ENCODE data around the gene FARP1. TPM values are rescaled to one million over a fixed set of nuclear protein-coding genes. Genes with fewer than 3 reads are reported as not detected.

FARP1 gene
- total and polyA plus RNA-seq, 2 of the 8 experiments (the other 6 are each of a cell fraction or from before 2014, with no cell fraction given): 24.7 to 104 TPM

DNA sequence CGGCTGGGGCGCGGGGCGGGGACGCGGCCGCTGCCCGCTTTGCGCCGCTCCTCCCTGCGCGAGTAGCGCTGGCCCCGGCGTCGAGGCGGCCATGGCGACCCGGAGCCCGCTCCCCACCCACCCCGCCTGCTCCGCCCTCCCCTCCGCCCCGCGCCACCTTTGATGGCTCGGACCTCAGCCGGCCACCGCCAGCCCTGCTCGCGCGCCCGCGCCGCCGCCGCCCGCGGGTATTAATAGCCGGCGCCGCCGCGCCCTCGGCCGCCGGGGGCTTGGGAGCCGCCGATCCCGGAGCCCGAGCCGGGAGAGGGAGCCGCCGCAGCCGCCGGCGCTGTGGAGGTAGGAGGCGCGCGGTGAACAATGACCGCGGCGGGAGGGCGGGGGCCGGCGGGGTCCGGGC is 261 bp downstream of the FARP1 start:
- no peak overlapping the region for H2AFZ ChIP-seq (ENCODE audit: low read length)
- peaks cover 0 to 42% of the 10 kb centered on the region in 2 experiments; a peak in 2 of 4 replicates for H3K79me2 ChIP-seq (ENCODE audit: control insufficient read depth in 1 of 2, insufficient read depth in 2 of 2, low read length in 2 of 2)
- H2BK15ac ChIP-seq (ENCODE audit: low read length): no peak overlapping the region
- peaks cover 16% of the 10 kb centered on the region for H3K23me2 ChIP-seq (ENCODE audit: low read depth, low read length)
- peaks cover 0 to 12% (median 8%) of the 10 kb centered on the region in 4 experiments; a peak in 5 of 7 replicates for H3K27me3 ChIP-seq (replicated peaks in 1 of 4; ENCODE audit: control insufficient read depth in 3 of 4, extremely low read depth in 1 of 4, insufficient read depth in 3 of 4, low read length in 3 of 4)
- H3K36me3 ChIP-seq (ENCODE audit: control insufficient read depth in 2 of 4, insufficient read depth in 4 of 4, low read length in 3 of 4): no peaks in the 10 kb centered on the region
- no peak overlapping the region; the same call in 1 of the 2 replicates for H3K27ac ChIP-seq (ENCODE audit: low read depth, low read length)
- FAIRE-seq: no peak
- H2BK120ac ChIP-seq (replicated peaks; ENCODE audit: low read depth, low read length): no peak overlapping the region
- ChIA-PET POLR2A (ENCODE audit: partially characterized antibody) (interaction anchor here (1.2 kb wide), 1 partner anchor 117 kb away, joined by 3 read pairs; no protein-coding TSS in a partner anchor), CTCF (ENCODE audit: partially characterized antibody) (no interaction called here)
- H3K23ac ChIP-seq (ENCODE audit: insufficient read length): no peak overlapping the region
- H4K5ac ChIP-seq (ENCODE audit: insufficient read length, low read depth, low read length): no peak overlapping the region
- H3K9me3 ChIP-seq (ENCODE audit: insufficient read depth in 2 of 2, low read depth in 1 of 2, low read length in 1 of 2): no peaks in the 10 kb centered on the region
- TF ChIP-seq POLR2A (IDR thresholded peaks at IDR 0.05; ENCODE audit: control extremely low read depth in 1 of 2, low read depth in 2 of 2, low read length in 2 of 2) (no peak), RNF2 (IDR thresholded peaks at IDR 0.05; ENCODE audit: borderline replicate concordance, low read depth, low read length, missing control alignments, poor library complexity, severe bottlenecking) (no peak), CREB1 (IDR thresholded peaks at IDR 0.05) (no peak), PHF8 (conservative IDR thresholded peaks at IDR 0.05; ENCODE audit: low read depth, low read length) (peak; percentile 59), TEAD4 (IDR thresholded peaks at IDR 0.05; ENCODE audit: low read depth, low read length) (no peak)
- TF ChIP-seq, protein P1, sequence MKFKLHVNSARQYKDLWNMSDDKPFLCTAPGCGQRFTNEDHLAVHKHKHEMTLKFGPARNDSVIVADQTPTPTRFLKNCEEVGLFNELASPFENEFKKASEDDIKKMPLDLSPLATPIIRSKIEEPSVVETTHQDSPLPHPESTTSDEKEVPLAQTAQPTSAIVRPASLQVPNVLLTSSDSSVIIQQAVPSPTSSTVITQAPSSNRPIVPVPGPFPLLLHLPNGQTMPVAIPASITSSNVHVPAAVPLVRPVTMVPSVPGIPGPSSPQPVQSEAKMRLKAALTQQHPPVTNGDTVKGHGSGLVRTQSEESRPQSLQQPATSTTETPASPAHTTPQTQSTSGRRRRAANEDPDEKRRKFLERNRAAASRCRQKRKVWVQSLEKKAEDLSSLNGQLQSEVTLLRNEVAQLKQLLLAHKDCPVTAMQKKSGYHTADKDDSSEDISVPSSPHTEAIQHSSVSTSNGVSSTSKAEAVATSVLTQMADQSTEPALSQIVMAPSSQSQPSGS (IDR thresholded peaks at IDR 0.05; ENCODE audit: low read length): no peak
- H3K14ac ChIP-seq (ENCODE audit: insufficient read length): no peak overlapping the region
- no peak overlapping the region for H4K91ac ChIP-seq (replicated peaks; ENCODE audit: insufficient read length, low read length)
- H3K9ac ChIP-seq (replicated peaks in 1 of 4; ENCODE audit: extremely low read depth in 1 of 4, low read depth in 3 of 4, low read length in 3 of 4): peak overlapping the region in 2 of 4 experiments; percentile 57 to 75; a peak in 4 of 7 replicates
- no peak overlapping the region for H2BK20ac ChIP-seq (ENCODE audit: low read length)
- no peak overlapping the region for H3K4ac ChIP-seq (replicated peaks; ENCODE audit: insufficient read length, low read depth, low read length)
- H4K20me1 ChIP-seq (replicated peaks in 1 of 2; ENCODE audit: control insufficient read depth in 1 of 2, insufficient read depth in 2 of 2, low read length in 2 of 2): peaks cover 2 to 5% of the 10 kb centered on the region in 2 experiments
- no peaks in the 10 kb centered on the region; the same call in 1 of the 2 replicates for H3K79me1 ChIP-seq (ENCODE audit: low read depth, low read length)
- H4K8ac ChIP-seq (ENCODE audit: extremely low read depth, insufficient read depth, low read length): peak overlapping the region; percentile 84
- H3K56ac ChIP-seq (replicated peaks; ENCODE audit: insufficient read length, low read depth, low read length): no peak overlapping the region
- H3K4me3 ChIP-seq (ENCODE audit: extremely low read depth in 1 of 4, insufficient read depth in 2 of 4, low read depth in 3 of 4, low read length in 4 of 4): peak overlapping the region; percentile 58 to 99 (median 77)
- H2BK5ac ChIP-seq (ENCODE audit: low read depth, low read length): no peak overlapping the region
- peaks cover 9 to 22% (median 16%) of the 10 kb centered on the region in 4 experiments for H3K4me1 ChIP-seq (replicated peaks in 1 of 4; ENCODE audit: control insufficient read depth in 3 of 4, insufficient read depth in 4 of 4, low read length in 3 of 4)
- H2BK12ac ChIP-seq (ENCODE audit: low read depth, low read length): no peak overlapping the region
- no peak overlapping the region for H3K18ac ChIP-seq (ENCODE audit: extremely low read depth, low read length)
- no peak overlapping the region for H2AK5ac ChIP-seq (ENCODE audit: low read depth, low read length)
- 0% methylated on average over 32 of the region's 66 CpGs; no CpG with 5 or more reads in 1 of the 2 experiments for WGBS, 2 experiments (ENCODE audit: extremely low coverage in 1 of 2, insufficient coverage in 1 of 2, insufficient read length in 1 of 2, insufficient replicate concordance in 2 of 2, low coverage in 1 of 2, low lambda C conversion rate in 2 of 2, missing lambda C conversion rate in 1 of 2)
- peak overlapping the region; percentile 82 to 98; a peak in 2 of 4 replicates for H3K4me2 ChIP-seq (ENCODE audit: insufficient read depth in 1 of 2, low read depth in 2 of 2, low read length in 2 of 2)
- DNase-seq (ENCODE audit: low read depth in 1 of 2, low spot score in 2 of 2): no peak

Measured in H1 (cell line).